HG03457 (cell line): ENCODE measurements around the gene CMTR2.

Experiments
- ATAC-seq: cut with Tn5 transposase; IDR thresholded peaks from one replicate; pipeline ENCODE4 v1.9.1; 2021; ENCODE audit warnings: moderate number of reproducible peaks; ENCODE audit not compliant: unreplicated experiment

Gene CMTR2

GRCh38 chr16:71282943-71283342, 6.3 kb downstream of the CMTR2 start:
- ATAC-seq, result no peak

- no peak for ATAC-seq
These were observed 12.4 kb downstream of the CMTR2 start for GRCh38 chr16:71276589-71277334.

- ATAC-seq, result no peak
These were observed 15.8 kb downstream of the CMTR2 start for GRCh38 chr16:71273384-71273783.

- no peak for ATAC-seq
These were observed 24.9 kb downstream of the CMTR2 start for GRCh38 chr16:71264299-71264698.

GRCh38 chr16:71263582-71263981, 25.6 kb downstream of the CMTR2 start:
- no peak for ATAC-seq

- no peak for ATAC-seq
These were observed 26.8 kb downstream of the CMTR2 start for GRCh38 chr16:71262391-71262790.

GRCh38 chr16:71260995-71261394, 28.2 kb downstream of the CMTR2 start:
- ATAC-seq, result no peak

- no peak for ATAC-seq
These were observed 30.1 kb downstream of the CMTR2 start for GRCh38 chr16:71259086-71259485.

GRCh38 chr16:71258372-71258771, 30.8 kb downstream of the CMTR2 start:
- ATAC-seq, result no peak

GRCh38 chr16:71257768-71258167, 31.4 kb downstream of the CMTR2 start:
- ATAC-seq, result no peak

GRCh38 chr16:71255721-71256120, 33.5 kb downstream of the CMTR2 start:
- ATAC-seq, result no peak

- ATAC-seq, result no peak
These were observed 34.2 kb downstream of the CMTR2 start for GRCh38 chr16:71254832-71255525.

- ATAC-seq, result no peak
These were observed 38.6 kb downstream of the CMTR2 start for GRCh38 chr16:71250461-71251235.

- no peak for ATAC-seq
These were observed 39.8 kb downstream of the CMTR2 start for GRCh38 chr16:71249399-71249798.

- ATAC-seq, result no peak
These were observed 41.7 kb downstream of the CMTR2 start for GRCh38 chr16:71247478-71247877.

- no peak for ATAC-seq
These were observed 42.9 kb downstream of the CMTR2 start for GRCh38 chr16:71246309-71246708.

- no peak for ATAC-seq
These were observed 44.7 kb downstream of the CMTR2 start for GRCh38 chr16:71244521-71244920.

- no peak for ATAC-seq
These were observed 46.6 kb downstream of the CMTR2 start for GRCh38 chr16:71242601-71243000.

GRCh38 chr16:71242036-71242435, 47.2 kb downstream of the CMTR2 start:
- ATAC-seq, result no peak
